Measurements from ENCODE around the gene HEXD.
A peak's percentile ranks its signal among the peaks of the same experiment; 100 is the strongest.
"Not testable (repeated sequence)": the region's sequence is repeated elsewhere in the genome, so short reads cannot be mapped to it uniquely, and the experiment has no call there.

The HEXD gene

DNA sequence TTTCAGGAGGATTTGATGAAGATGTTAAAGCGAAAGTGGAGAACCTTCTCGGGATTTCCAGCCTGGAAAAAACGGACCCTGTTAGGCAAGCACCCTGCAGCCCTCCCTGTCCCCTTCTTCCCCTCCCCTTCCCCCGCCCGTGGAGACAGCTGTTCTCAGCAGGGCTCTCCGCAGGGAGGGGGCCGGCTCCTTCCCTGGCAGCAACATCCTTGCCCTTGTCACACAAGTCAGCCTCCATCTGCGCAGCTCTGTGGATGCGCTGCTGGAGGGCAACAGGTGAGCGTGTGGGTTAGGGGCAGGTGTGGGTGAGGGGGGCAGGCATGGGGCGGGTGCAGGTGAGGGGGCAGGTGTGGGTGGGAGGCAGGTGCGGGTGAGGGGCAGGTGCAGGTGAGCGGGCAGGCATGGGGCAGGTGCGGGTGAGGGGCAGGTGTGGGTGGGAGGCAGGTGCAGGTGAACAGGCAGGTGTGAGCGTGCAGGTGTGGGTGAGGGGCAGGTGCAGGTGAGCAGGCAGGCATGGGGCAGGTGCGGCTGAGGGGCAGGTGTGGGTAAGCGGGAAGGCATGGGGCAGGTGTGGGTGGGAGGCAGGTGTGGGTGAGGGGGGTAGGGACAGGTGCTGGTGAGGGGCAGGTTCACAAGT is 23.0 kb downstream of the HEXD start:
- DNase-seq (ENCODE audit: low read depth): no peak

DNA sequence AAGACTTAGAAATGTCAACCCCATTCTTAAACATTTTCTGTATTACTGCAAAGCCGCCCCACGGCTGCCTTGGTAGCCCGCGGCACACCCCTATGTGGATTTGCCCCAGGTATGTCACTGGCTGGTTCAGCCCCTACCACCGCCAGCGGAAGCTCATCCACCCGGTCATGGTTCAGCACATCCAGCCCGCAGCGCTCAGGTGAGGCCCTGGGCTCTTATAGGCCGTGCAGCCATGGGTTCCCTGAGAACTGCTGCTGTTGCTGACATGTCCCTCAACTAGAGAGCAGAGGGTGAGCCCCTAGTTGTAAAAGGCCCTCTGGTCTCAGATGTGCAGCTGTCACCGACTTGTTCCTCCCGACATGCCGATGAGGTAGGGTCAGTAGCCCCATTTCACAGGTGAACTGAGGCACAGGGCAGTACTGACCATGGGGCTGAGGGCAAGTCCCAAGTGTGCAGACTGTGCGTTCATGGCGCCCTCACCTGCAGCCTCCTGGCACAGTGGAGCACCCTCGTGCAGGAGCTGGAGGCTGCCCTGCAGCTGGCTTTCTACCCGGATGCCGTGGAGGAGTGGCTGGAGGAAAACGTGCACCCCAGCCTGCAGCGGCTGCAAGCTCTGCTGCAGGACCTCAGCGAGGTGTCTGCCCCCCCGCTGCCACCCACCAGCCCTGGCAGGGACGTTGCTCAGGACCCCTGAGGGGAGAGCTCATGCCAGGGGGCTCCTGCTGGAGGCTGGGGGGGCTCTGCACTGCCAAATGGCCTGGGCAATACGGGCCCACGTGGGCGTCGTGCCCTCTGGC is 23.7 kb downstream of the HEXD start:
- no peak for DNase-seq (ENCODE audit: low read depth)

DNA sequence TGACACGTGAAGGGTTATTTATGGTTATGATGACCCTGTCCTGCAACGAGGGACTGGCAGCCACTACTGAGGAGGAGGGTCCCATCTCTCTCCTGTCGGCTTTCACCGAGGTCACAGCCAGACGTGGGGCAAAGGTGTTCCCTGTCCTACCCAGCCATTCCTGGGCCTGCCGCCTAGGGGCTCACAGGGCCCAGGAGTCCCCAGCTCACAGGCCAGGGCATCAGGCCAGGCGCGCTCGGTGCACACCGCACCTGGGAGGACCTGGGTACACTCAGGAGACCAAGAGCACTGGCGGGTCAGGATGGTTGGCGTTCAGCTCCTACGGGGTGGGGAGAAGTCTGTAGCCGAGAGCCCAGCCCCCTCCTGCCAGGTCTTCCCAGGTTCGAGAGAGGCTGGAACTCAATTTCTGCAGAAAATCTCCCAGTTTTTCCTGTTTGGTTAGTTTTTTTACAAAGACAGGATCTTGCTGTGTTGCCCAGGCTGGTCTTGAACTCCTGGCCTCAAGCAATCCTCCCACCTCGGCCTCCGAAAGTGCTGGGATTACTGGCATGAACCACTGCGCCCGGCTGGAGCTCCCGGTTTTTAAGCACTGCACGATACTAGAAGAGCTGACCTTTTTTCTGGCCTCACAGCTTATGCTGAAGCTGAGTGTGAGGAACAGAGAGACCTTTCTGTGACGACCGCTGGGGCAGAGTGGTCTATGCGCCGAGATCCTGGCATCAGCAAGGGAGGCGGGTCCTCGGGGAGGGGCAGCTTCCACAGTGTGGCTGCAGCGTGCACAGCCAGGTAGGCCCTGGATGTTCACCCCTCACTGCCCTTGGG is 24.7 kb downstream of the HEXD start:
- no peak for DNase-seq (ENCODE audit: low read depth)

DNA sequence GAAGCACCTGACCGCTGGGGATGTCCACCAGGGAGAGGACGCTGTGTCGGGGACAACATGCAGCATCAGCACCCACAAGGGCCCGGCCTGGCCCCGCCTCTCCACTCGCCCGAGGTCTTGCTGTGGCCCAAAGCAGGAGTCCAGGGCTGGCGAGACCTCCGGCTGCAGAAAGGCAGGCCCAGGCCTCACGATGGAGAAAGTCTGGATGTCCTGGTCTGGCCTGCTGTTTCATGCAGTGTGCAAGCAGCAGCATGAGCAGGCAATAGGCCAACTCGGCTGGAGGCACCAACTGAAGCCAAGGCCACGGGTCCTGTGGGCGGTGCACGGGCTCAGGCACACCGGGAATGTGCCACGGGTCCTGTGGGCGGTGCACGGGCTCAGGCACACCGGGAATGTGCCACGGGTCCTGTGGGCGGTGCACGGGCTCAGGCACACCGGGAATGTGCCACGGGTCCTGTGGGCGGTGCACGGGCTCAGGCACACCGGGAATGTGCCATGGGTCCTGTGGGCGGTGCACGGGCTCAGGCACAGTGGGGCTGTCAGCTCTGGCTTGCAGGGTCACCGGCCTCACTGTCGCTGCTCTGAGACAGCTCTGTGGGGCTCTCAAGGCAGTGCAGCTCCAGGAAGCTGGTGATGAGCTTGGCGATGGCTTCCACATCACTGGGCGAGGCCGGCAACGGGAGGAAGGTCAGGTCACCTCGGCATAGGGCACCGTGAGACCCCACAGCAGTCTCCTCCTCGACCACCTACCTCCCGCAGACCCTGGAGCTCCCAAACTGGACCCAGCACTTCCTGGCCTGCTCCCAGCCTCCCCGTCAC is 25.5 kb downstream of the HEXD start:
- no peak for DNase-seq (ENCODE audit: low read depth)

DNA sequence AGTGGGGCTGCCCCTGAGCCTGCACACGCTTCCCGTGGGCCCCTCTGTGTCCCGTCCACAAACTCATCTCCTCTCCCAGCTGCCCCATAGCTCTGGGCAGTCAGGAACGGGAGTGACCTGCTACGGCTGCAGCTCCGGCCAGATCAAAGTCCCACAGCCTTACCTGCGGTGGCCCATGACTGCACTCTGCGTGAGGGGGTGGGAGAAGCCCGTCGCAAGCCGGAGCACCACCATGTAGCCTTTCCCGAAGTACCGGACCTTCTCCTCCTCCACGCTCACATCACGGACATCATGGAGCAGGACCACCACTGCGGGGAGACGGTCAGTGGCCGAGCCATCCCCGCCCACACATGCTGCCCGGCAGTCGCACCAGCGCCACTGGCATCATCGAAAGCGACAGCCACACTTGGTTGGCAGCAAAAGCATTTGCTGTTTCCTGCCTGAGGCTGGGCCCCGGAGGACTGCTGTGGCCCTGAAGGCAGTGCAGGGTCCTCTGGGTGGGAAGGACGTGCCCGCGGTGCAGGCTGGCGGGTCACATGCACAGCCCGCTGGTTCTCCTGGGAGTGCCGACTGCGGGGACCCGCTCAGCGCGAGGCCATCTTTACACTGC is 26.2 kb downstream of the HEXD start:
- DNase-seq (ENCODE audit: low read depth): no peak

DNA sequence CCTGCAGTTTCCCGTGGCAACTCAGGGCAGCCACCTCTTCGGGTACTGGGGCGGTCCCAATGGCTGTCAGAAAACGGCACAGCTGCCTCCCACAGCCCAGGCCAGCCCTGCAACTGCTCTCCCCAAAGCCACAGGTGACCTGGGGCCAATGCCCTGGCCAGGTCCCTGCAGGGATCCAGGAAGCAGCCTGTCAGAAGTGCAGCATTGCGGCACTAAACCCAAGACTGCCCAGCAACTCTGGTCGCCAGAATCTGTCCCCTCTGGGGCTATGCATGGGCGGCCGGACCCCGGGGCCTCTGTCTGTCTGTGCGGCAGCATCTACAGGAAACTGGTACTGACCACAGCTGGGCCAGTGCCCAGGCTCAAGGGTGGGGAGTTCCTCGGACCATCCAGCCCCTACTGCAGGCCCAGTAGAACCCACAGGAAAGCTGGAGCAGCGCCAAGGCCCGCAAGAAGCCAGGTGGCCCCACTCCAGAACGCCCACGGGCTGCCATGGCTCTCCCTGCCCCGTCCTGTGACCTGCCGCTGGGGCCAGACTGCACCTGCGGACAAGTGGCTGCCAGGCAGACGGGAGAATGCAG is 26.9 kb downstream of the HEXD start:
- DNase-seq (ENCODE audit: low read depth): no peak

DNA sequence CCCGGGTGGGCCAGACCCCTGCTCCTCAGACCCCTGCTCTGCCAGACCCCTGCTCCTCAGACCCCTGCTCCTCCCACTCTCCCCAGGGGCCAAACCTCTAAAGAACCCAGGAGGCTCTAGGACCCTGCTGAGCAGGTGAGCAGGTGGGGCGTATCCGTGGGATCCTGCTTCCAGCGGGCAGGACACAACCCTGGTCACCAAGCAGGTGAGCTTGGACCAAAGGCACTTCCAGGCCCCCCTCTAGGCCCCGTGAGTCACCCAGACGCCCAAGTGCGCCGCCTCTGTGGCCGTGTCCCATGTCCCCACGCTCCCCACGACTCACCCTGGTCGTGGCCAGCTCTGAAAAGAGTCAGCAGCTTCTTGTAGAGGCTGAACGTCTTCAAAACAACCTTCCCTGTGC is 27.4 kb downstream of the HEXD start:
- DNase-seq (ENCODE audit: low read depth): no peak

DNA sequence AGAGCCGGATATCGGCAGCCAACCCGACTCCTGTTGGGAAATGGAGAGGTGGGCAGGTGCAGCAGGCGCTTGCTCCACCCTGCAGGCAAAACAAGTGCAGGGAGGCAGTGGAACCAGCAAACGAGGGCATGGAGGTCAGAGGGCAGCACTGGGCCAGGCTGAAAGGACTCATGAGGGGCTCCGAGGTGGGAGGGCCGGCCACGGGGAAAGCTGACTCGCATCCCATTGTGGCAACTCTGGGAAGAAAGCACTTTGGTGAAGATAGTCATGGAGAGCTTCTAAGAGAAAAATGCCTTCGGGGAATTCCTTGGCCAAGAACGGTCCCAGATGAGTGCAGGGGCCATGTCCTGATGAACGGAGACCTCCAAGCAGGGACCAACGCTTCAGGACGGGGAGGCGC is 28.0 kb downstream of the HEXD start:
- no peak for DNase-seq (ENCODE audit: low read depth)

DNA sequence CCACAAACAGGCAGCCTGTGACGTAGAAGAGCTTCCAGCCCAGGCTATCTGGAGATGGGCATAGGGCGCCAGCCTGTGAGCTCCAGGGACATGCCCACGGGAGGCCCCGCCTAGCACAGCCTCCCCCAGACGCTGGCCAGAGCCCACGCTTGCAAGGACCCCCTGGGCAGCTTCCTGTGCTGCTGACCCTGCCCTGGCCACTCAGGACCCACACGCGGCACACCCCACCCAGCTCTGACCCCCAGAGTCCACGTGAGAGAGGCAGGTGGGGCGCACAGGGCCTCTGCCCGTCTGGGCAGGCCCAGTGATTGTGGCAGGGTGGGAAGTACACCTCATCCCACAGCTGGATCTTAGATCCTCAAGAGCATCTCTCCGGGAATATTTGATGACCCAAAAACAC is 28.5 kb downstream of the HEXD start:
- DNase-seq (ENCODE audit: low read depth): no peak

DNA sequence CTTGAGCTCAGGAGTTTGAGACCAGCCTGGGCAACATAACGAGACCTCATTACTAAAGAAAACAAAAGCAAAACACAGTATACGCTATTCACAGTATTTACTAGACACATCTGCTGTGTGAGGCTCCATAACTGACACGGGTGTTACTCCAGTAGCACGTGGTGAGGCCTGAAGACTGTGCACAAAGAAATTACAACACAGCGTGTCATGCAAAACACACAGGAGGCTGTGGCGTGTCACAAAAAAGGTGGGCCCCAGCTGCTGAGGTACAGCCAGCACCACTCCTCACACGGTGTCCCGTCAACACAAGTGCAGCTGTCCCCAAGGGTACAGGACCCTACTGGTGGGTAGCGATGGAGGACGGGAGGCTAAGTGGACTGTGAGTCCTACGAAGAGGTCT is 29.7 kb downstream of the HEXD start:
- no peak for DNase-seq (ENCODE audit: low read depth)

DNA sequence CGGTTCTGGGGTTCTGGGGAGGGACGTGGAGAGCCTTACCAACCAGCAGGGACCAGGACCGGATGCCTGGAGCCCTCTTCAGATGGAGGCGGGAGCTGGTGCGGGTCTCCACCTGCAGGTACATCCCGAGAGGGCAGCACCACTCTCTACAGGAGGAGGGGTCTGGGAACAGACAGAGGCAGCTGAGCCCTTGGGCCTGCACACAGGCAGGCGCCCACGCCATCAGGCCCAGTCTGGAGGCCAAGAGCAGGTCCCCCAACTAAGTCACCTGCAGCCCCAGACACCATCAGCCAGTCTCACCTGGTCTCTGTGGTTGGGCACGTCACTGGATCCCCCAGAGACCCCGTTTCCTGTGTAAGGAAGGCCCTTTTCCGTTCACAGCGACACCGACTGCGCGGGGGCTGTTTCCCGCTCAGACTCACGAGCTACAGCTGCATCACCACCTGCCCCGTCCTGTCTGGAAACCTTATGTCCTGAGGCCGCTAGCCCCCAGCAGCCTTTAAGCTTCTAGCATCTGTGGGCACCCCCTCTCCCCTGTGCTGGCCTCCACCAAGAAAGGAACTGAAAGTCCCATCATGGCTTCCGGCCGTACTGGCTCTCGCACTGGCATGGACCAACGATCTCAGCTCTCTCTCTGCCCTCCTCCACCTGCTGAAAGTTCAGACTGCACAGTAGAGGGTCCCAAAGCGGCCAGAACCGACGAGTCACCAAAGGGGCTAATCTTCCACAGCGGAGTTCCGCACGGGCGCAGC is 31.2 kb downstream of the HEXD start:
- no peak for DNase-seq (ENCODE audit: low read depth)

DNA sequence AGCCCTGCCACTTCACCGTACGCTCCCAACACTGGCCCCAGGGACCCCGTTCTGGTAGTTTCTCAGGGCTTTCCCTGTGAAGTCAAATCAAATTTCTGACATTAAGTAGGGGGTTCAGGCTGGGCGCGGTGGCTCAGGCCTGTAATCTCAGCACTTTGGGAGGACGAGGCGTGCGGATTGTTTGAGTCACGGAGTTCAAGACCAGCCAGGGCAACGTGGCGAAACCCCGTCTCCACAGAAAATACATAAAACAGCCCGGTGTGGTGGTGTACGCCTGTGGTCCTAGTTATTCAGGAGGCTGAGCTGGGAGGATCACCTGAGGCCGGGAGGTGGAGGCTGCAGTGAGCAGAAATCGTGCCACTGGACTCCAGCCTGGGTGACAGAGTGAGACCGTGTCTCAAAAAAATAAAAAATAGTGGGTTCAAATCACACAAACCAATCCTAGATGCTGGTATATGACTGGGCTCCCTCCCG is 31.8 kb downstream of the HEXD start:
- no peak for DNase-seq (ENCODE audit: low read depth)

DNA sequence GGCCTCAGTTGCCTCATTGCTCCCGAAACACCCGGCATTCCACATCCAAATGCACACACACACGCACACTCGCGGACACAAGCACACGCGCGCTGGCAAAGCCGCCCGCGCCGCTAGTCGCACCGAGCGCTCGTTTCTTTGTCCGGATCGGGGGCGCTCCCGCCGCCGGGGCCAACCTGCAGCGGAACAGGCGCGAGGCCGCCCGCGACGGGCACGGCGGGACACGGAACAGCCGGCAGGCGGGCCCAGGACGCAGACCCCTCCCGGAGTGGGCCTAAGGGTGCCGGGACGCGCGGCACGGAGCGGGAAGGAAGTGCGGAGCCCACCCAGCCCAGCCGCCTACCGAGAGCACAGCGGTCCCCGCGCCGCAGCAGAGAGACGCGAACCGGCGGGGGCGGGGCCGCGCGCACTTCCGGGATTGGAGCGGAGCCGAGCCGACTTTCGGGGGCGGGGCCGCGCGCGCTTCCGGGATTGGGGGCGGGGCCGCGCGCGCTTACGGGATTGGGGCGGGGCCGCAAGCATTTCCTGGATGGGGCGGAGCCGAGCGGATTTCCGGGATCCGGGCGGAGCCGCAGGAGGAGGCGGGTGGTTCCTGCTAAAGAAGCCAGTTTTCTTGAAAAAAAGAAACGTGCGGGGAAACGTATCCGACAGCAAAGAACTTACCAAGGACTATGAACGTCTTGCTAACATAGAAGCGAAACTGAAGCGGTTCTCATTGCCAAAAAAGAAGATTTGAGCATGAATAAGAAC is 32.4 kb downstream of the HEXD start, which contains the start of gene CYBC1:
Gene CYBC1 (minus strand): TSS at position 396 of the 750 bp plus-strand sequence. CDS start 1,498 bp downstream, outside the sequence.
- peak; percentile 98 for DNase-seq (ENCODE audit: low read depth)

DNA sequence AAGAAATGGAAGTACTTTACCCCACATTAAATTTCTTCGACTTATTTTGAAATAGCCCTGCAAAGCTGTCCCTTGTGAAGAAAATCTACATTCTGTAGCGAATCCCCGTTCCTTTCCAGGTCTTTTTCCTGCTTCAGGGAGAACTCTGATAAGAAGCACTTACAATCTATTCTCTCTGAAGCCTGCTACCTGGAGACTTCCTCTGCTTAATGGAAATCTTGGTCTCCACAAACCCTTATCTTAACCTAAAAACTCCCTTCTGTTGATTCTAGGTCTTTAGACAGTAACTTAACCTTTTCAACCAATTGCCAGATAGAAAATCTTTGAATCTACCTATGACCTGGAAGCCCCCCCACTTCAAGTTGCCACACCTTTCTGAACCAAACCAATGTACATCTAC is 34.0 kb downstream of the HEXD start:
- DNase-seq (ENCODE audit: low read depth): no peak

DNA sequence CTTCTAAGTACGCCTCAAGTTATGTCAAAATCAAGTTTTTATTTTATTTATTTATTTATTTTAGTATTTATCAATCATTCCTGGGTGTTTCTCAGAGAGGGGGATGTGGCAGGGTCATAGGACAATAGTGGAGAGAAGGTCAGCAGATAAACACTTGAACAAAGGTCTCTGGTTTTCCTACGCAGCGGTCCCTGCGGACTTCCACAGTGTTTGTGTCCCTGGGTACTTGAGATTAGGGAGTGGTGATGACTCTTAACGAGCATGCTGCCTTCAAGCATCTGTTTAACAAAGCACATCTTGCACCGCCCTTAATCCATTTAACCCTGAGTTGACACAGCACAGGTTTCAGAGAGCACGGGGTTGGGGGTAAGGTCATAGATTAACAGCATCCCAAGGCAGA is 35.0 kb downstream of the HEXD start:
- not testable (repeated sequence) for DNase-seq (ENCODE audit: low read depth)

DNA sequence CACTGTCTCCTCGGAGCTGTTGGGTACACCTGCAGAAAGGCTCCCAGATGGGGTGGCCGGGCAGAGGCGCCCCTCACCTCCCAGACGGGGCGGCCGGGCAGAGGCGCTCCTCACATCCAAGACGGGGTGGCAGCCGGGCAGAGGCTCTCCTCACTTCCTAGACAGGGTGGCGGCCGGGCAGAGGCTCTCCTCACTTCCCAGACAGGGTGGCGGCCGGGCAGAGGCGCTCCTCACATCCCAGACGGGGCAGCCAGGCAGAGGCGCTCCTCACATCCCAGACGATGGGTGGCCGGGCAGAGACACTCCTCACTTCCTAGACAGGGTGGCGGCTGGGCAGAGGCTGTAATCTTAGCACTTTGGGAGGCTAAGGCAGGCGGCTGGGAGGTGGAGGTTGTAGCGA is 35.6 kb downstream of the HEXD start:
- not testable (repeated sequence) for DNase-seq (ENCODE audit: low read depth)

DNA sequence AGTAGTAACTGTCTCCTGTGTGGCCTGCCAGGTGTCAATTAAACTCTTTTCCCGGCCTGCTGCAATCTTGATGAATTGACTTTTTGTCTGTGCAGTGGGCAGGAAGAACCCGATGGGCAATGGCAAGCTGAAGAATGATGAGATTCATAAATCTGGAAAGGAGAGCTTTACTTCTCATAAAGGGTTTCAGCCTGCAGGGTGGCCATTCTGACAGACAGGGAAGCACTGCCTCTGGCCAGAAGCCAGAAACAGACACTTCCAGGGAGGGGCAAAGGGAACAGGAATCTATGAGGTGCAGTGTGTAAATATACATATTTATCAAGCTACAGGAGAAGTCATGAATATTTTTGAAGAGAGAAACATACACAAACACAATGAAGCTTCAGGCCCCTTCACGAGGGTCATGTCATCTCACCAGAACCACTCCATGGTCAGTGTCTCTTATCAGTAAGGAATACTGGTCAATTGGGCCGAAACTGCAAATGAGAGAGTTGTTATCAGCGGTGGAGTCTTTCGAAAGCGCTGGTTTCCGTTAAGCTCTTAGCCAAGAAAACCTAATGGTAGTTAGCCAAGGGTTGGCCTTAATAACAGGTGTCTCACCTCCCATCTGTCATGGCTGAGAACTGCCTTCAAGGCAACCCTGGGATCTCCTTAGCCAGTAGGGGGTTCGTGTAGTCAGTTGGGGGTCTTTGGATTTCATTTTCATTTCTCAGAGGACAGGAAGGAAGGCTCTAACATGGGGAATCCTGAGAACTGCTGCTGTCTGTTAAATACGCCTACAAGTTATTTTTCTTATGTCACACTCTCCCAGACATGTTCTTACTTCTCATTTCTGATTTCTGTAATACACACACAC is 39.2 kb downstream of the HEXD start:
- DNase-seq (ENCODE audit: low read depth): no peak

DNA sequence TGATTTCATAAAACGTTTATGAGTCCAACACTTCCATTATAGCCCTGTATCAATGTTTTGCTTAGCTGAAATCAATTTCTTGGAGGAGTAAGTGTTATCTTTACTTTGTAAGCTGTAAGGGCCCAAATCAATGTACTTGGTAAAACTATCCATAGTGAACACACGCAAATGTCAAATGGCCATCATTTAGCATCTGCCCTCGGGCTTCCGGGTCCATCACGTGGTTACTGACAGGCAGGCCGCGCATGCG is 39.7 kb downstream of the HEXD start:
- DNase-seq (ENCODE audit: low read depth): no peak

Data from ELR (cell line).